Gastrocnemius medialis (tissue), 4 donors: ENCODE data around the gene GABBR2.

Source experiments
- CTCF ChIP-seq, 5 experiments: fragments of 450-650 bp in 3 of 5; fragments of 200-600 bp in 2 of 5; sonication (generic) in 2 of 5; IDR thresholded peaks in 4 of 5; conservative IDR thresholded peaks in 1 of 5; 1 replicate in 4 of 5; 2 replicates in 1 of 5; pipeline ENCODE4 v1.5.1; 2016 to 2019; ENCODE audit warnings: antibody characterized with exemption in 5 of 5, mild to moderate bottlenecking in 3 of 5, moderate library complexity in 3 of 5
- POLR2A ChIP-seq, 2 donors: fragments of 450-650 bp; IDR thresholded peaks; one replicate each; pipeline ENCODE4 v1.6.1; 2017; ENCODE audit warnings: antibody characterized with exemption in 2 of 2, mild to moderate bottlenecking in 2 of 2, moderate library complexity in 2 of 2

DNA sequence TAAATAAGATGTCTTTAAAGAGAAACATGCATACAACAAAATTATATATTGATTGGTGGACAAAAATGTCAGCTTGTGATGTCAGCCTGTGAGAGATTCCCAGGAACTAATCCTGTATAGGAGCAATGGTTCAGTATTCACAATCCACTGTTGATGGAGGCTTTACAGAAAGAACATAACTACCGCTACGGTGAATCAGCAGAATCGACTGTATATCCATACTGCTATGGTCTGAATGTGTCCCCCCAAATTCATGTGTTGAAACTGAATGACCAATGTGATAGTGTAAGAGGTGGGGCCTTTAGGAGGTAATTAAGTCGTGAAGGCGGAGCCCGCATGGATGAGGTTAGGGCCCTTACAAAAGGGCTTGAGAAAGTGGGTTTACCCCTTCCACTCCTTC lies 412.9 kb downstream of the GABBR2 start:
- TF ChIP-seq CTCF (IDR thresholded peaks at IDR 0.05 in 4 of 5, conservative IDR thresholded peaks at IDR 0.05 in 1 of 5) (no peak), POLR2A (IDR thresholded peaks at IDR 0.05) (no peak)
